22Rv1 (cell line): ENCODE measurements around the gene GIGYF1.
A peak's percentile ranks its signal among the peaks of the same experiment; 100 is the strongest.

Source experiments
- H3K27ac ChIP-seq: fragments of 450-650 bp; 2 replicates; pipeline ENCODE4 v1.5.1; 2017
- CTCF ChIP-seq: fragments of 450-650 bp; IDR thresholded peaks from 2 replicates; pipeline ENCODE4 v1.5.1; 2017; ENCODE audit warnings: mild to moderate bottlenecking
- ZFX ChIP-seq: fragments of 450-650 bp; IDR thresholded peaks from 2 replicates; pipeline ENCODE4 v1.6.1; 2017; ENCODE audit warnings: antibody characterized with exemption, borderline replicate concordance

The GIGYF1 gene

GRCh38 chr7:100691676-100692577 is 2.1 kb downstream of the GIGYF1 start:
- peak overlapping the region; percentile 81 for H3K27ac ChIP-seq
- TF ChIP-seq CTCF (peak; percentile 98), ZFX (no peak)

GRCh38 chr7:100689230-100690135 is 4.6 kb downstream of the GIGYF1 start:
- TF ChIP-seq ZFX (no peak), CTCF (no peak)
- no peak overlapping the region for H3K27ac ChIP-seq

GRCh38 chr7:100688326-100688860 is 5.7 kb downstream of the GIGYF1 start:
- no peak overlapping the region for H3K27ac ChIP-seq

DNA sequence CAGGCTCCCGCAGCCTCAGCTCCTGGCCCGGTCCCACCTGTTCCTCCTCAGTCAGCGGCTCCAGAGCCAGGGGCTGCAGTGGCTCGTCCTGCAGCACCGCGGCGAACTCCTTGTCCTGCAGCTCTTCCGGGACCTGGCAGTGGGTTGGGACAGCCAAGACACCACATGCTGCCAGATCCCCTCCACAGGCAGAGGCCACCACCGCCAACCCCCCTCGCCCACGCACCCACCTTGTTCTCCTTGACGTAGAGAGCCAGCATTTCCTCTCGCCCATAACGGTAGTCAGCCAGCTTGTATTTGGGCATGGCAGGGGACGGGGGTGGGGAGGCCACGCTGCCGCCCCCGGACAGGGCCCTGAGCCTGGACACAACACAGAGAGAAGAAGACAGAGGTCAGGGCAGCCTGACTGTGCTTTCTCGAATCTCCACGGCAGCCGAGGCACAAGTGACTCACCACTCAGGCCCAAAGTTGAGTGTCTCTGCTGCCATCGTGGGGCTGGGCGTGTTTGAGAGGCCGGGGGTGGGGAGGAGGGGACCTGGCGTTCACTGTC is 6.2 kb downstream of the GIGYF1 start:
- TF ChIP-seq ZFX (no peak), CTCF (no peak)
- H3K27ac ChIP-seq, result no peak overlapping the region

More at GRCh38 chr7:100688326-100688860, 5.7 kb downstream of the GIGYF1 start:
- TF ChIP-seq CTCF (no peak), ZFX (no peak)

DNA sequence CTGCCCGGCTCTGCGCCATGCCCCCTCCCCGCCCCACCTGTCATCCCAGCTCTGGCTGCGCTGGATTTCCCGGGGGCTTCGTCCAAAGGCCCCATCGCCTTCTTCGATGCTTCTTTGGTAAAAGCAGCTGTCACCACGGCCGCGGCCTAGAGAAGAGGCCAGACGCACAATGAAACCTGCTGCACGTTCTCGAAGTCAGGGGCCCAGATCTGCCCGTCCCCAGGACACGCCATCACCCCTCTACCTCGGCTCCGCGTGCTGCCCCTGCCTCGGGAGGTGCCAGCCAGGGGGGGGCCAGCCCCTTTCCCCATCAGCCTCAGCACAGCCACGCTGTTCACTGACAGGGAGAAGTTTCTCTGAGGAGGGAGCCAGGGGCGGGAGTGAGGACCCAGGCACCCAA is 6.8 kb downstream of the GIGYF1 start:
- TF ChIP-seq ZFX, result no peak
- TF ChIP-seq CTCF, result no peak
- H3K27ac ChIP-seq, result no peak overlapping the region

DNA sequence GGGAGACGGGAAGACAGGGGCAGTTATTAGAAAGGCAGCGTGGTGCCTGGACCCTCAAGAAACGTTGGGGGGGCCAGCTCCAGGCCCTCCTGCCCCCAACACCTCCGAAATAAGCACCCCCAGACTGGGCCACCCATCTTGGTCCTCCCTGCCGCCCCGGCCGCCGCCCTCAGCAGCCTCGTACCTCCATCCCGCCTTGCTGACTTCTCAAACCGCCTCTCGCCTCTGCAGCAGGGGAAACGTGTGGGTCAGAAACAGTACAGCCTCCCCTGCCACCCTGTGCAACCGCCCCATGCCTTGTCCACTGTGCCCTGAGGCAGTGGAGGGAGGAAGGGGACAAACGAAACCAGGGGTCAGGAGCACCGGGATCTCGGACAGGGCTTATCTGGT is 7.2 kb downstream of the GIGYF1 start:
- TF ChIP-seq ZFX, result no peak
- TF ChIP-seq CTCF, result no peak
- H3K27ac ChIP-seq, result no peak overlapping the region
